ENCODE results near the gene PTH1R.

PTH1R gene

DNA sequence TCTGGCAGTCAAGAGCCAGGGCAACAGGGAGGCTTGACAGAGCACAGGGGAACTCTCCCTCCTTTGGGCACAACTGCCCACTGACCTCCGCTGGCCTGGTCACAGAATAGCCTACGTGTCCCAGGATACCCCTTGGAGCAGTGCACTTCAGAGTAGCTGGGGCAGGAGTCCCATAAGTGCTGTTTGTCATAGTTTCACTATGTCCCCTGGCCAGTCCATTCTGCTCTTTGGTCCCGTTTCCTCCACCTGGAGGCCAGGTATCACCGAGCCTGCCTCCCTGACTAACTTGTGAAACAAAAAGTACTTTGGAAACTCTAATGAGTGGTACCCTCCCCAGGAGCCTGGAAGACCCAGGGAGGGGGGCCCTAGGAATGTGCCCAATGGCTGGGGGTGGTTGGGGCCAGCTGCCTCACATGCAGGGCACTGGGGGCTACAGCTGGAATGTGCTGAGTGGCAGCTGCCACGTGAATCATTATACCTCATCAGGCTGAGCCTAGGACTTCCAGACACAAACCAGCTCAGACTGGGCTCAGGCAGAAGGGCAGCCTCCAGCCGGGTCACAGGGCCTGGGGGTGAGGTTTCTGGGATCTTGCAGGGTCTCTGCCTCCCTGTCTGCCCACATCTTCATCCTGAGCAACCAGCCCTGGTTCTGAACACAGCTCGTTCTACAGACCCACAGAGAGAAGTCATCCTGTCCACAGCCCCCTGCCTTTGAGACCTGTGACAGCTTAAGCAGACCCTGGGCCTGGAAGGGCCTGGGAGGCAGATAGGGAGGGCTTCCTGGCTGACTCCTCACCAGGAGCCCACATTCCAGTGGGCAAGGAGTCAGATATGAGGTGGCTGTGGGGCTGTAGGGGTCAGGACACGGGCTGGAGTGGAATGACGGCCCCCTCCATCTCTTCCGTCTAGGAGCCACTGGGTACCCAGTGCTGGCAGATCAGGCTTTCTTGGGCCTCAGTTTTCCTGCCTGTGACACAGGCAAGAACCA lies 914 bp upstream of the PTH1R start:
- H3K27me3 ChIP-seq (ENCODE audit: insufficient read depth, poor library complexity, severe bottlenecking) = peaks cover 23% of the 10 kb centered on the region
- no peak overlapping the region for H3K27ac ChIP-seq (replicated peaks)
- DNase-seq (ENCODE audit: low read depth in 1 of 2, low spot score in 1 of 2) = no peak
- no peak overlapping the region for H3K4me3 ChIP-seq (replicated peaks; ENCODE audit: insufficient read depth, low read length)
- TF ChIP-seq, protein P1, sequence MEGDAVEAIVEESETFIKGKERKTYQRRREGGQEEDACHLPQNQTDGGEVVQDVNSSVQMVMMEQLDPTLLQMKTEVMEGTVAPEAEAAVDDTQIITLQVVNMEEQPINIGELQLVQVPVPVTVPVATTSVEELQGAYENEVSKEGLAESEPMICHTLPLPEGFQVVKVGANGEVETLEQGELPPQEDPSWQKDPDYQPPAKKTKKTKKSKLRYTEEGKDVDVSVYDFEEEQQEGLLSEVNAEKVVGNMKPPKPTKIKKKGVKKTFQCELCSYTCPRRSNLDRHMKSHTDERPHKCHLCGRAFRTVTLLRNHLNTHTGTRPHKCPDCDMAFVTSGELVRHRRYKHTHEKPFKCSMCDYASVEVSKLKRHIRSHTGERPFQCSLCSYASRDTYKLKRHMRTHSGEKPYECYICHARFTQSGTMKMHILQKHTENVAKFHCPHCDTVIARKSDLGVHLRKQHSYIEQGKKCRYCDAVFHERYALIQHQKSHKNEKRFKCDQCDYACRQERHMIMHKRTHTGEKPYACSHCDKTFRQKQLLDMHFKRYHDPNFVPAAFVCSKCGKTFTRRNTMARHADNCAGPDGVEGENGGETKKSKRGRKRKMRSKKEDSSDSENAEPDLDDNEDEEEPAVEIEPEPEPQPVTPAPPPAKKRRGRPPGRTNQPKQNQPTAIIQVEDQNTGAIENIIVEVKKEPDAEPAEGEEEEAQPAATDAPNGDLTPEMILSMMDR (IDR thresholded peaks at IDR 0.05; ENCODE audit: insufficient read depth, low read length) = no peak
- TF ChIP-seq GABPA (IDR thresholded peaks at IDR 0.05; ENCODE audit: low read depth) (no peak), SPI1 (IDR thresholded peaks at IDR 0.05; ENCODE audit: borderline replicate concordance, low read depth) (no peak), POLR2AphosphoS5 (IDR thresholded peaks at IDR 0.05; ENCODE audit: low read depth) (no peak)
- TF ChIP-seq, protein P2, sequence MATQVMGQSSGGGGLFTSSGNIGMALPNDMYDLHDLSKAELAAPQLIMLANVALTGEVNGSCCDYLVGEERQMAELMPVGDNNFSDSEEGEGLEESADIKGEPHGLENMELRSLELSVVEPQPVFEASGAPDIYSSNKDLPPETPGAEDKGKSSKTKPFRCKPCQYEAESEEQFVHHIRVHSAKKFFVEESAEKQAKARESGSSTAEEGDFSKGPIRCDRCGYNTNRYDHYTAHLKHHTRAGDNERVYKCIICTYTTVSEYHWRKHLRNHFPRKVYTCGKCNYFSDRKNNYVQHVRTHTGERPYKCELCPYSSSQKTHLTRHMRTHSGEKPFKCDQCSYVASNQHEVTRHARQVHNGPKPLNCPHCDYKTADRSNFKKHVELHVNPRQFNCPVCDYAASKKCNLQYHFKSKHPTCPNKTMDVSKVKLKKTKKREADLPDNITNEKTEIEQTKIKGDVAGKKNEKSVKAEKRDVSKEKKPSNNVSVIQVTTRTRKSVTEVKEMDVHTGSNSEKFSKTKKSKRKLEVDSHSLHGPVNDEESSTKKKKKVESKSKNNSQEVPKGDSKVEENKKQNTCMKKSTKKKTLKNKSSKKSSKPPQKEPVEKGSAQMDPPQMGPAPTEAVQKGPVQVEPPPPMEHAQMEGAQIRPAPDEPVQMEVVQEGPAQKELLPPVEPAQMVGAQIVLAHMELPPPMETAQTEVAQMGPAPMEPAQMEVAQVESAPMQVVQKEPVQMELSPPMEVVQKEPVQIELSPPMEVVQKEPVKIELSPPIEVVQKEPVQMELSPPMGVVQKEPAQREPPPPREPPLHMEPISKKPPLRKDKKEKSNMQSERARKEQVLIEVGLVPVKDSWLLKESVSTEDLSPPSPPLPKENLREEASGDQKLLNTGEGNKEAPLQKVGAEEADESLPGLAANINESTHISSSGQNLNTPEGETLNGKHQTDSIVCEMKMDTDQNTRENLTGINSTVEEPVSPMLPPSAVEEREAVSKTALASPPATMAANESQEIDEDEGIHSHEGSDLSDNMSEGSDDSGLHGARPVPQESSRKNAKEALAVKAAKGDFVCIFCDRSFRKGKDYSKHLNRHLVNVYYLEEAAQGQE (IDR thresholded peaks at IDR 0.05; ENCODE audit: insufficient replicate concordance, low read depth) = no peak

DNA sequence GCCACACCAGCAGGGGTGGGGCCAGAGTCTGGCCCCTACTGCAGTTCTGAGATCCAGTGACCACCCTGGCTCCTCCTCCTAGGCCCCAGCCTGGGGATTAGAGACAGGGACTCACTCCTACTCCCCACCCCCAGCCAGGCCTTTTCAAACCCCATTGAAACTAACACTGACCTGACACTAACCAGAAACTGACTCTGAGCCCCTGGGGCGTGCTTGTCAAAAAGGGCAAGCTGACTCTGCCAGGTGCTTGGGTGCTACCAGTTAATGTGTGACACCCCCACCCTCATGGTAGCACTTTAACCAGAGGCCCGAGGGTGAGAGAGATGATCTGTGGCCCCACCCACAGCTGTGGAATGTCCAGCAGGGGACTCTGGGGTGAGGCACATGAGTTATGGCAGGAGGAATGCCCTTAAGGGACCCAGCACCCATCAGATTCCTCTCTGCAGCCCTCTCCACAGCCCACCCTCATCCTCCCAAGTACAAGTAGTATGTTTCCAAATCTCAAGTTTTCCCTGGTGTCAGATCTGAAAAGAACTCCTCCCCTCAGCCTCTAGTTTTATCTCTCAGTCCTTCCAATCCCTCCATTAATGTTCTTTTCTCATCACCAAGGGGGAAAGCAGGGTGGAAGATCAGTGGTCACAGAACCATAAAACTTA lies 1.4 kb downstream of the PTH1R start:
- H3K27me3 ChIP-seq (ENCODE audit: insufficient read depth, poor library complexity, severe bottlenecking) = peaks cover 37% of the 10 kb centered on the region

More for the DNA sequence above, 1.4 kb downstream of the PTH1R start:
- Histone ChIP-seq H3K4me3 (replicated peaks; ENCODE audit: insufficient read depth, low read length) (no peak overlapping the region), H3K27ac (replicated peaks) (no peak overlapping the region)
- TF ChIP-seq SPI1 (IDR thresholded peaks at IDR 0.05; ENCODE audit: borderline replicate concordance, low read depth) (no peak), POLR2AphosphoS5 (IDR thresholded peaks at IDR 0.05; ENCODE audit: low read depth) (no peak), GABPA (IDR thresholded peaks at IDR 0.05; ENCODE audit: low read depth) (no peak)
- TF ChIP-seq, protein P1 (IDR thresholded peaks at IDR 0.05; ENCODE audit: insufficient read depth, low read length) = no peak
- TF ChIP-seq, protein P2 (IDR thresholded peaks at IDR 0.05; ENCODE audit: insufficient replicate concordance, low read depth) = no peak
- no peak for DNase-seq (ENCODE audit: low read depth in 1 of 2, low spot score in 1 of 2)
